HG02885 (cell line): ENCODE measurements around the gene DEPDC7.
"Not testable (repeated sequence)": the region's sequence is repeated elsewhere in the genome, so short reads cannot be mapped to it uniquely, and the experiment has no call there.

ENCODE experiments used
- ATAC-seq: cut with Tn5 transposase; IDR thresholded peaks from one replicate; pipeline ENCODE4 v1.9.1; 2021; ENCODE audit warnings: mild to moderate bottlenecking; ENCODE audit not compliant: unreplicated experiment, poor library complexity

The DEPDC7 gene

DNA sequence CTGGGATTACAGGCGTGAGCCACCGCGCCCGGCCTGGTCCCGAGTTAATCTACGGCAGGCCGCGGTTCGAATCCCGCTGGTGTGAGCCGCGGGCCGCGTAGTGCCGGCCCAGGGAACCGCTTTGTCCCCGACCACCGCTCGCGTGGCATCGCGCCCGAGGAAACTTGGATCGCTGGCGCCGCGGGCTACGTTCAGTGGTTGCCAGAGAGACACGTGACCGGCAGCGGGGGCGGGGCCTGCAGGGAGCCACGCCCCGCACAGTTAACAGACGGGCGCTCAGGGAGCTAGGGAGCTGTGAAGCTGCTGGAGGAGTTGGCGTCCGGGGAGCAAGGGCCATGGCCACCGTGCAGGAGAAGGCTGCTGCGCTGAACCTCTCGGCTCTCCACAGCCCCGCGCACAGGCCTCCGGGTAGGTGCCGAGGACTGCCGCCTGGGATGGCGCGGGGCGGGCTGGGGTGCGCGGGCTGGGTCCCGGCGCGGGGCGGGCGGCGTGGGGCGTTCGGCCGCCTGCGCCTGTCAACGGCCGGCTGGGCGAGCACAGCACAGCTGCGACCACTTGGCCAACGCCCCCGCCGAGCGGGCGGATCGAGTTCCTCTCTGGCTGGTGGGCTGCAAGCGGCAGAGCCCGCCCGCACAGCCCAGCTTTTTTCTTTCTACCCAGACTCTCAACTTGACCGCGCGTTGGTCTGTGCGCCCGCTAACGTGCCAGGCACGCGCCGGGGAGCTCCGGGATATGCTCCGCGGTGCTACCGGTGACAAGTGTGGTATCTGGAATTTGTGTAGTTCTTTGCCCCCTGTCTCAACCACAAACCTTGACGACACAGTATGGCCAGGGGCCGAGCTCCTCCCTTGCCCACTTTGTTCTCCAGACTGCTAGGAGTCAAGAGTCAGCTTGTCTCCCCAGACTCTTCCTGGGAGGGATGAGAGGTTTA is at the start of gene DEPDC7:
DEPDC7 (plus strand) TSS at position 258 of the 931 bp plus-strand sequence; CDS start at position 336, 78 bp downstream.
- peak; percentile 63 for ATAC-seq

- ATAC-seq: no peak
These were observed 47.1 kb upstream of the DEPDC7 start for GRCh38 chr11:32968541-32968940.

DNA sequence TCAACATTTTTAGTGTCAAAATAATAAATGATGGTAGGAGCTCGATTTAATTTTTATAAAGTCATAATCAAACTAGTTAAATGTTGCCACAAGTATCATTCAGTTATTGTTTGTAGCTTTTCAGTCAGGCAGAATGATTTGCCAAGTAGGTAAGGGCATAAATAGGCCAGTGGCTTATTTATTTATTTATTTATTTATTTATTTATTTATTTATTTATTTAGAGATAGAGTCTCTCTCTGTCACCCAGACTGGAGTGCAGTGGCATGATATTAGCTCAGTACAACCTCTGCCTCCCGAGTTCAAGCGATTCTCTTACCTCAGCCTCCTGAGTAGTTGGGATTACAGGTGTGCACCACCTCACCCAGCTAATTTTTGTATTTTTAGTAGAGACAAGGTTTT is 43.4 kb upstream of the DEPDC7 start:
- not testable (repeated sequence) for ATAC-seq

DNA sequence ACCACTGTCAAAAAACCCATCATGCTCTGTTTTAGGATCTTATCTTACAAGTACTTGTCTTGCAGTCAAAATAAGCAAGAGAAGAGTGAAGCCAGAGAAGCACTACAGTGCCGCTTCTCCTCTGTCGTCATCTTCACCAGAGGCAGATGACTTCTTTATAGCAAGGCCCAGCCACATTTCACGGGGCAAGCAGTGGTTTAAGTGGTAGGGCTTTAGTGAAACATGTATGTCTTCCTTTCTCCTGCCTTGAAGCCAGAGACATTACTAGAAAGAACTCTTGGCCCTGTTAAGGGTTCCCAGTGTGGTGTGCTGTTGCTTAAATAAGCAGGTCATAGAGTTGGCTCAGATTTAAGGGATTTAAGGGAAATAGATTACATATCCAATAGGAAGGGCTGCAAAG is 42.9 kb upstream of the DEPDC7 start:
- ATAC-seq: no peak

GRCh38 chr11:32982626-32983025 is 33.1 kb upstream of the DEPDC7 start:
- ATAC-seq: no peak

DNA sequence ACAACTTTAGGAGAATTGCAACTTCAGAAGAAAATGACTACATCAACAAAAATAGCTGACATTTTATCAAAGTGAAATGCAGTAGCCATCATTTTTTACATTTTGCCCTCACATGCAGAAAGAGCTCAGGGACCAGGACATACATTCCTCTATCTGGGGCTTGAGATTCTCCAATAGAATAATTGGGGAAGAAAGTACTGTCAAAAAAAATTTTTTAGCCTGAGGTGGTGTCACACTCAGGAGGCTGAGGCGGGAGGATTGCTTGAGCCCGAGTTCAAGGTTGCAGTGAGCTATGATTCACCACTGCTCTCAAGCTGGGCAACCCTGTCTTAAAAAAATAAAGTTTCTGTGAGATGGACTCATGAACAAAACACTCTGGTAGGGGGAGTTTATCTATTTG is 32.2 kb upstream of the DEPDC7 start:
- ATAC-seq: no peak

DNA sequence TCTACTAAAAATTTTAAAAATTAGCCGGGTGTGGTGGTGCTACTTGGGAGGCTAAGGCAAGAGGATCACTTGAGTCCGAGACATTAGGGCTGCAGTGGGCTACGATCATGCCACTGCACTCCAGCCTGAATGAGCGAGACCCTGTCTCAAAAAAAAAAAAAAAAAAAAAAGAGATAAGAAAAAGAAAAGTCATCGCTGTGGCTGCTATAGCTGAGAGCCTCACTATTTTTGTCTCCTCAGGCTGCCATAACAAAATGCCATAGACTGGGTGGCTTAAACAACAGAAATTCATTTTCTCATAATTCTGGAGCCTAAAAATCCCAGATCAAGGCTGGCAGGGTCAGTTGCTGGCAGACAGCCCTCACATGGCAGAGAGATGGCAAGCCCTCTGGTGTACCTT is 30.1 kb upstream of the DEPDC7 start:
- ATAC-seq: no peak

GRCh38 chr11:32987851-32988250 is 27.8 kb upstream of the DEPDC7 start:
- ATAC-seq: no peak

- ATAC-seq: no peak
These were observed 25.2 kb upstream of the DEPDC7 start for GRCh38 chr11:32990481-32990880.

- ATAC-seq: no peak
These were observed 24.3 kb upstream of the DEPDC7 start for GRCh38 chr11:32991427-32991826.

- ATAC-seq: no peak
These were observed 23.8 kb upstream of the DEPDC7 start for GRCh38 chr11:32991898-32992297.

- ATAC-seq: no peak
These were observed 15.5 kb upstream of the DEPDC7 start for GRCh38 chr11:33000181-33000580.

DNA sequence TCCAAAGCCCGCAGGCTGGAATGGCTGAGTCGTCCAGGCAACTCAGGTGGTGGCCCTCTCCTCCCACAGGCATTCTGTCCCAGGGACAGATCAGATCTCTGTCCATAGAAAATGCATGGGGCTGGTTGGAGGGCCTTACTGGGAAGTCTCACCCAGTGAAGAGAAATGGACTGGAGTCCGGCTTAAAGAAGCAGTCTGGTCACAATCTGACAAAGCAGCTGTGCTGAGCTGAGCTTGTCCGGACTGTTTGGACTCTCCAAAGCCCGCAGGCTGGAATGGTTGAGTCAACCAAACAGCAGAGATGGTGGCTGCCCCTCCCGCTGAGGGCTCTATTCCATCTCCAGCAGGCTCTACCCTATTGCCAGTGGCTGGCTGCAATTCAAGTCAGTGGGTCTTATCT is 14.4 kb upstream of the DEPDC7 start:
- ATAC-seq: no peak

- ATAC-seq: no peak
These were observed 13.7 kb upstream of the DEPDC7 start for GRCh38 chr11:33001751-33002542.

DNA sequence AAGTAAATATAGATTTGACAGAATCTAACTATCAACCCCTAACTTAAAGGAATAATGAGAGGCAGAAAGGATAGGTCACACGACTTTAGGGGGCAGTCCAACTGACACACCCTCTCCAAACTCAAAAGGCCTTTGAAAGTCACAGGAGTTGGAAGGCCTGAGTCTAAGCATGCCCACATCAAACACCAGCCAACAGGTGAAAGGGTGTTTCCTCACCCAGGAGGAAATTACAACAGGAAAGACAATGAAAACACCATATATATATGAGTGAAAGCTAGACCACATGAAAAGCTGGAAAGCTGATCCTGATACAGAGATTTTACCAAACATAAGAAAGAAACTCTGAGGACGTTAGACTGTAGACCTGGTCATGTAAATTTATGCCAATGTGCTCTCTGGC is 10.5 kb upstream of the DEPDC7 start:
- ATAC-seq: no peak

DNA sequence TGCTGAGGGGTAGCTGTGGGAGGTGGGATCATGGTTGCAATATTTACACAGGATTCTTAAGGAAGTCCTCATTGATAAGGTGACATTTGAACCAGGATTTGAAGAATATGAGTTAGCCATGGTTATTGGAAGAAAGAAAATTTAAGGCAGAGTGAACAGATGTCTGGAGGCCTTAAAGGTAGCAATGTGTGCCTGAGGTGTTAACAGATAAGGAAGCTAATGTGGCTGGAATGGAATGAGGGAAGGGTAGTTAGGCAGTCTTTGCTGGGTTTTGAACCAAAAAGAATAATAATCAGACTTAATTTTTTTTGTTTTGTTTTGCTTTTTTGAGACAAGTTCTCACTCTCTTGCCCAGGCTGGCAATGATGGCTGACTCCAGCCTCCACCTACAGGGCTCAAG is 9.7 kb upstream of the DEPDC7 start:
- ATAC-seq: no peak

- no peak for ATAC-seq
These were observed 1.9 kb upstream of the DEPDC7 start for GRCh38 chr11:33013755-33014154.

DNA sequence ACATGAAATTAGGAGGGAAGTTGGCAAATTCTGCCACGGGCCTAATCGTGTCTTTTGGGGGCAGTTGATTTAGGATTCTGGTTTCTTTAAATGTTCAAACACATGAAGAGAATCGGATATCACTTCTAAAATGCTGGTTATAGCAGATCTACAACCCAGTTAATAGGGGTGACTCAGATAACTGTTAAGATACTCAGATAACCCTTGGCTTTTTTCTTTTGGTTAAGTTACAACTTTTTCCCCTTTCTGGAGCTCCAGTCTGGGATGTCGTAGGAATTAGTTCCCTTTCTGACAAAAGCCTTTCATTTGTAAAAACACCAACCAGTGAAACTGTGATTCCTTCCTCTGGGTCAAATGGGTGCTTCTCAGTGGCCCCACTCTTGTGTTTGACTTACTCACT is 976 bp downstream of the DEPDC7 start:
- ATAC-seq: no peak

DNA sequence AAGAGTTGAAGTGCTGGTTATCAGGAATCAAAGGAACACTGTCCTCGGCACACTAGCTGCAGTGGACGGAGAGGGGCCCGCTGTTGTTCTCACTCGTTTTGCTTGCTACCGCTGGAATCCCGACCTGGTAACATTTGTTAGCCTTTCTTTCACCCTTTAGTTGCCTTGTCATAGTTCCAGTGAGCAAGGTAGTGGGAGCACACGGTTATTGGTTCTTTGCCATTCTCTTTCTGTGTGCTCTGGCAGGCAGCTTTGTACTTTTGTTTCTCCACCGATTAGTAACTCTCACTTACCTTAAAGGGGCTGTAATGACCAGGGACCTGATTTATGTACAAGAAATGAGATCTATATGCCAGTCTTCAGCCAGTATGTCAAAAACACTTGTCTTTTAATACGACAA is 1.8 kb downstream of the DEPDC7 start:
- no peak for ATAC-seq

DNA sequence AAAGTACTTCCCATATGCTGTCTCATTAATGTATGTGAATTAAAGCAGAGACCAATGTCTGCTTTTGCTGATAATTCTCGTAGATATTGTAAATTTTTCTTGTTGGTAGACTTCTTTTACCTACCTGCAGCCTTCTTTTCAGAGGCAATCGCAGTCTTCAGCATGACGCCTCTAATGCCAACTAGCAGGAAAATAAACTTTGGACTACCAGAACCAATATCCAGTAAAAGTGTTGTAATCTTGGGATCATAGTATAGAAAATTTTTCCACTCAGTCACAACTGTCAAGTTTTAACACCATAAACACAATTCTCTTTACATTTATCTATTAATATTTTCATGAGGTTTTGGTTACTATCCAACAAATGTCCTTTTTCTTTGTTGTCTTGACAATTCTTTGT is 2.3 kb downstream of the DEPDC7 start:
- ATAC-seq: no peak

DNA sequence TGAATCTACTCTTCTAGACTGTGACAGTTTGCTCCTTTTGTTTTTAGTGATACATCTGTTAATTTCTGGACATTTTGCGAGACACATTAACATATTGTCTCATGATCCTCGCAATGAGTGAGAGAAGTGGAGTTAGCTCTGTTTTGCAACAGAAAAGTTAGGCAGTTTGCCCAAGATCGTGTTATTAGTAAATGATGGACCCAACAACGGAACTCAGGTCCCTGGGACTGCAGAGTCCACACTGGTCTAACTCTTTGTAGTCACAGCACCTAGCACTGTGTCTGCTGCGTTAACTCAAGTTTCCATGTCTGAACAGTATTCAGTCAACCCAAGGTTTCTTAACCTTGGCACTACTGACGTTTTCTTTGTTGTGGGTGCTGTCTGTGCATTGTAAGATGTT is 3.2 kb downstream of the DEPDC7 start:
- no peak for ATAC-seq
